Esophagus muscularis mucosa (tissue), 3 donors: ENCODE data around the gene NAT14.

Experiments used
- POLR2A ChIP-seq: fragments of 450-650 bp; IDR thresholded peaks from one replicate; pipeline ENCODE4 v1.6.1; 2017; ENCODE audit warnings: antibody characterized with exemption, moderate library complexity, mild to moderate bottlenecking, low read depth
- TF ChIP-seq, protein P1 (sequence below), 3 experiments: fragments of 200-600 bp in 2 of 3; fragments of 450-650 bp in 1 of 3; sonication (generic) in 2 of 3; IDR thresholded peaks; one replicate each; pipeline ENCODE4 v1.5.1; 2017 to 2019; ENCODE audit warnings: antibody characterized with exemption in 3 of 3, mild to moderate bottlenecking in 2 of 3, moderate library complexity in 1 of 3

DNA sequence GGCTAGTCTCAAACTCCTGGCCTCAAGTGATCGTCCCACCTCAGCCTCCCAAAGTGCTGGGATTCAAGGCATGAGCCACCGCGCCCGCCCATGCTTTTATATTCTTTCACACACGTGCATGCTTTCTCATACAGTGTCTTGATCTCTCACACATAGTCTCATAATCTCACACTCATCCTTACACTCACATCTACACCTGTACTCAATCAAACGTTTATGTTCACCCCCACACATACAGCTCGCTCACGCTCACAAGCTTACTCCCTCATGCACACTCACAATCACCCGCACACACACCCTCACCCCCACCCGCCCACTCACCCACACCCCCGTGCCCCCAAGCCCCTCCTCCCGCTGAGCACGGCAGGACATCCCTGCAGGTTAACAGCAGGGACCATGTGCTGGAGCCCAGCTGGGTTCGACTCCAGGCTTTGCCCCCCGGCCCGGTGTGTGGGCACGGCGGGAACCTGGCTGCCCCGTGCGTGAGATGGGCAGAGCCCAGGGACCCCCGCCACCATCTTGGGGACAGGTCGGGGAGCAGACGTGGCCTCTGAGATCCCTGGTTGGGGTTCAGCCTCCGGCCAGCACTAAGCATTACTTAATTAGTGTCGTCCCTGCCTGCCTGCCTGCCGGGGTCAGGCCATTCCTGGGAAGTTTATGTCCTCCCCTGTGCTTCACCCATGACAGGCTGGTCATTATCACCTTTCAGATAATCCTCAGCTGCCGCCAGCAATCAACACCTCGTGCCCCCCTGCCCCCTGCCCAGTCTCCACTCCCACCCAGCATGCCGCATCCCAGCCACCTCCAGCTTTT, 40.5 kb downstream of the NAT14 start:
- TF ChIP-seq, protein P1, sequence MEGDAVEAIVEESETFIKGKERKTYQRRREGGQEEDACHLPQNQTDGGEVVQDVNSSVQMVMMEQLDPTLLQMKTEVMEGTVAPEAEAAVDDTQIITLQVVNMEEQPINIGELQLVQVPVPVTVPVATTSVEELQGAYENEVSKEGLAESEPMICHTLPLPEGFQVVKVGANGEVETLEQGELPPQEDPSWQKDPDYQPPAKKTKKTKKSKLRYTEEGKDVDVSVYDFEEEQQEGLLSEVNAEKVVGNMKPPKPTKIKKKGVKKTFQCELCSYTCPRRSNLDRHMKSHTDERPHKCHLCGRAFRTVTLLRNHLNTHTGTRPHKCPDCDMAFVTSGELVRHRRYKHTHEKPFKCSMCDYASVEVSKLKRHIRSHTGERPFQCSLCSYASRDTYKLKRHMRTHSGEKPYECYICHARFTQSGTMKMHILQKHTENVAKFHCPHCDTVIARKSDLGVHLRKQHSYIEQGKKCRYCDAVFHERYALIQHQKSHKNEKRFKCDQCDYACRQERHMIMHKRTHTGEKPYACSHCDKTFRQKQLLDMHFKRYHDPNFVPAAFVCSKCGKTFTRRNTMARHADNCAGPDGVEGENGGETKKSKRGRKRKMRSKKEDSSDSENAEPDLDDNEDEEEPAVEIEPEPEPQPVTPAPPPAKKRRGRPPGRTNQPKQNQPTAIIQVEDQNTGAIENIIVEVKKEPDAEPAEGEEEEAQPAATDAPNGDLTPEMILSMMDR (IDR thresholded peaks at IDR 0.05) = no peak
- TF ChIP-seq POLR2A = no peak
